GM12801 (cell line): ENCODE data around the gene TMPRSS6.

Experiments used
- TF ChIP-seq, protein P1 (sequence below): IDR thresholded peaks from one replicate; pipeline ENCODE4 v1.5.1; 2011; ENCODE audit warnings: control low read depth; ENCODE audit not compliant: insufficient read length; ENCODE audit errors: extremely low read depth

Gene TMPRSS6

DNA sequence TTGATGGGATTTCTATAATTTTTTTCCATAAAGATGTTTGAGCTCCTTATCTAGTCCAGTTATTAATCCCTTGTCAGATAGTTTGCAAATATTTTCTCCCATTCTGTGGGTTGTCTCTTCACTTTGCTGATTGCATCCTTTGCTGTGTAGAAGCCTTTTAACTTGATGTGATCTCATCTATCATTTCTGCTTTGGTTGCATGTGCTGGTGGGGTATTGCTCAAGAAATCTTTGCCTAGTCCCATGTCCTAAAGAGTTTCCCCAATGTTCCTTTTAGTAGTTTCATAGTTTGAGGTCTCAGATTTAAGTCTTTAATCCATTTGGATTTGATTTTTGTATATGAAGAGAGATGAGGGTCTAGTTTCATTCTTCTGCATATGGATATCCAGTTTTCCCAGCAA lies 41.9 kb upstream of the TMPRSS6 start:
- TF ChIP-seq, protein P1, sequence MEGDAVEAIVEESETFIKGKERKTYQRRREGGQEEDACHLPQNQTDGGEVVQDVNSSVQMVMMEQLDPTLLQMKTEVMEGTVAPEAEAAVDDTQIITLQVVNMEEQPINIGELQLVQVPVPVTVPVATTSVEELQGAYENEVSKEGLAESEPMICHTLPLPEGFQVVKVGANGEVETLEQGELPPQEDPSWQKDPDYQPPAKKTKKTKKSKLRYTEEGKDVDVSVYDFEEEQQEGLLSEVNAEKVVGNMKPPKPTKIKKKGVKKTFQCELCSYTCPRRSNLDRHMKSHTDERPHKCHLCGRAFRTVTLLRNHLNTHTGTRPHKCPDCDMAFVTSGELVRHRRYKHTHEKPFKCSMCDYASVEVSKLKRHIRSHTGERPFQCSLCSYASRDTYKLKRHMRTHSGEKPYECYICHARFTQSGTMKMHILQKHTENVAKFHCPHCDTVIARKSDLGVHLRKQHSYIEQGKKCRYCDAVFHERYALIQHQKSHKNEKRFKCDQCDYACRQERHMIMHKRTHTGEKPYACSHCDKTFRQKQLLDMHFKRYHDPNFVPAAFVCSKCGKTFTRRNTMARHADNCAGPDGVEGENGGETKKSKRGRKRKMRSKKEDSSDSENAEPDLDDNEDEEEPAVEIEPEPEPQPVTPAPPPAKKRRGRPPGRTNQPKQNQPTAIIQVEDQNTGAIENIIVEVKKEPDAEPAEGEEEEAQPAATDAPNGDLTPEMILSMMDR, result no peak

DNA sequence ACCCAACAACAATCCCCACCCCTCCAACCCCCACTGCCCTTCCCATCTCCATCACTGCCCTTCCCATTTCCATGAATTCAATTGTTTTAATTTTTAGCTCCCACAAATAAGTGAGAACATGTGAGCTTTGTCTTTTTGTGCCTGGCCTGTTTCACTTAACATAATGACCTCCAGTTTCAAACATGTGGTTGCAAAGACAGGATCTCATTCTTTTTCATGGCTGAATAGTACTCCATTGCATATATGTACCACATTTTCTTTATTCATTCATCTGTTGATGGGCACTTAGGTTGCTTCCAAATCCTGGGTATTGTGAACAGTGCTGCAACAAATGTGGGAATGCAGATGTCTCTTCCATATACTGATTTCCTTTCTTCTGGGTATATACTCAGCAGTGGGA lies 41.2 kb upstream of the TMPRSS6 start:
- TF ChIP-seq, protein P1, result no peak

DNA sequence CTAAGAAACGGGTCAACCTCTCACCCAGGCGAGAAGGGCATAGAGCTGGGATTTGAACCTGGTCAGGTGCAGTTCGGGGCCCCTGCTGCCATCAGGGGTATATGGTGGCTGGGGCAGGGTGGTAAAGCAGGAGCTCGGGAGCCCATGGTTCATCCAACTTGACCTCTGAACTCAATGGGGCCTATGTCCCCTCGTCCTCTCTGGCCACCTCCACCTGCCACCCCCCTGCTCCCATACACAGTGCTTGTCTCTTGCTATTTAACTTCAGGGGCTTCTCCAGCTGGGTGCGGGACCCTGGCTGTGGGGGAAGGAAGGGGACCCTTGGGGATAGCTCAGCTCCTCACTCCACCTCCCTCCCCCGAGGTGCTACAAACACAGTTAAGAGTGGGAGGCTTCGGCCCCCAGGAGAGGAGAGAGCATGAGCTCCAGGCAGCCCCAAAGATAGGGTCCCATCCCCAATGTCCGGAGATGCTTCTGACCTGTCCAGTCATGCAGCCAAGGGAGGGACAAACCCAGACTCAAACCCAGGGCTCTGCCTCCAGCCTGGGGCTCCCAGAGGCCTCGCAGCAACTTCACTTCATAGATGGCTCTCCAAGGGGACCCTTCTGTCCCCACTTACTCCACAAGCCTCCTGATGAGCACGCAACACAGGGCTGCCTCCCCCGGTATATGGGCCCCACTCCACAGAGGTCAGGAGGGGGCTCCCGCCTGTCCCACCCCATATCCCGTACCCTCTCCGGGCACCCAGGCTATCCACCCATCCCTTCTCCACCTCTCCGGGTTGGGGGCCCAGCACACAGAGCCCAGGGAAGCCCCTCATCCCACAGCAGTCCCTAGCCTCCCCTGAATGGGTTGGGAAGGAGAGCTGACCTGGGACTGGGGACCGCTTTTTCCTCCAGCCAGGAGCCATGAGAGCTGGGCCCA lies 39.5 kb upstream of the TMPRSS6 start:
- TF ChIP-seq, protein P1, result no peak

DNA sequence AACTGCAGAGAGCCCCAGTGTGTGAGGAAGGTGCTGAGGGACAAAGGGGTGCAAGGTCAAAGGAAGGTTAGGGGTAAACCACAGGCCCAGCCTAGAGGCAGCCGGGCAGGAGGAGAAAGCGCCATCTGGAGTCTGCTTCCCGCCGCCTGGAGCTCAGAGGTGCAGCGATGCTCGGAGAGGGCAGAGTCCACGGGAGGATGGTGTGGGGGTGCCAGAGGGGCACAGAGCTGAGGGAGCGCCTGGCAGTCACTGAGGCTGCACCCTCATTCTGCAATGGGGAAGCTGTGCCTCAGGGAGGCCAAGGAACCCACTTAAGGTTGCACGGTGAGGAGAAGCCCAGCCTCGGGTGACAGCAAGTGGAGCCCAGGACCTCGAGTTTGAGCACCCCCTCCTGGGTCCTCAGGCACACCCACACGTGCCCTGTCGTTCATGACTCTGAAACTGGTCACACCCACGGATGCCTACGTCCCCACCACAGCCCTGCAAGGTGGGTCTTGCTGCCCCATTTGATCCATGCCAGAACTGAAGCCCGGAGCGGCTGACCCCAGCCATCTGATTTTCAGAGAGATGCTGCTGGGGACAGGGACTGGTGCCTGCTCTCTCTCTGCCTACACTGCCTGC lies 38.6 kb upstream of the TMPRSS6 start:
- TF ChIP-seq, protein P1, result no peak

DNA sequence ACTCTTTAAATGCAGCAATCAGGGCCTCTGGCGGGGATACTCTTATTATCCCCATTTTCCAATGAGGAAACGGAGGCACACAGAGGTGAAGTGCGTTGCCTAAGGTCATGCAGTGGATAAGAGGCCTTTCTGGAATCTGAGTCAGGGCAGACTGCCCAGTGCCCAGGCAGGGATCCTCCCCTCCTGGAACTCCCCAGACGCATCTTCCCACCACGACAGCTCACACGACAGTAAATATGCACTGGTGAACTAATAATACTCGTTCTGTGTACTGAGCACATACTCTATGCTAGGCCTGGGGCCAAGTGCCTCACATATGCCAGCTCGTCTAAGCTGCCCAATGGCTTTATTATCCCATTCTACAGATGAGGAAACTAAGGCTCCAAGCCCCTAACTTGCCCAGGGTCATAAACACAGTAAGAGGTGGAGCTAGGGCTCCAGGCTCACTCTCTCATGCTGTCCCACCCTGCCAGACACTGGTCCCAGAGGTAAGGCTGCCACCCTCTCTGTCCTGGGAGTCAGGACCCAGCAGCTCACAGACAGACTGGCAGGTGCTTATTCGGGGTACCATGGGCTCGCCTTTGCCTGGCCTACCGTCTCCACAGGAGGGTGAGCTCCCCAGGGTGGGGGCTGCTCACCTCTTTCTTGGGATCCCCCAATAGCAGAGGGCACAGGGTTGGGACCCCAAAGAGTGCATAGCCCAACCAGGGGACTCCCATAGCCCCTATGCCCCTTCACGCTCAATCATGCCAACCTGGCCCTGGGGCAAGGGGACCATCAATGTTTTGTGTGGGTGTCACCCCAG lies 37.9 kb upstream of the TMPRSS6 start:
- TF ChIP-seq, protein P1, result no peak

DNA sequence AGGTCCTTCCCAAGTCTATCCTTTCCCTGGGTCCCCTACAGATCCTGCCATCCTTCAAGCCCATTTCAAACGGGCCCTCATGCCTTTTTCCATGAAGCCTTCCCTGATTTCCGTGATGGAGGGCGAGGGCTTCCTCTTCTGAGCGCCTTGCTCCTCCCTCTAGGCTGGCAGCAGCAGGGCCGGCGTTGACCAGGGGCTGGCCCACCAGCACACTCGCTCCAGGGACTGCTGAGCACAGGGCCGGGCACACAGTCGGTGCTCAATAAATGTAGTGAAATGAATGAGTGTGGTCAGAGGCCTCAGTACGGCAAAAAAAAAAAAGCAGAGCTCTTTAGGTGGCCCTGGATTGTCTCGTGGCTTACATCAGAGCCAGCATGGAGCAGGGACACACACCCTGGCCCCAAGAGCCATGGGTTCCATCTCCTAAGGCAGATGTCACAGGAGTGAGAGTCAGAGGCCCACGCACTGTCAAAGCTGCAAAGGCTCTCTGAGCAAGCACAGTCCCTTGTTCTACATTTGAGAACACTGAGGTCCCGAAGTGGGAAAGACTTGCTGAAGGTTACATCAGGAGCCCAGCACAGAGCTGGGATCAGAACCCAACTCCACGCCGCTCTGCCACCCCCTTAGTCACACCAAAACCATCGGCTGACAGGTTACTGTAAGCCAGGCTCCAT lies 37.1 kb upstream of the TMPRSS6 start:
- TF ChIP-seq, protein P1, result no peak

DNA sequence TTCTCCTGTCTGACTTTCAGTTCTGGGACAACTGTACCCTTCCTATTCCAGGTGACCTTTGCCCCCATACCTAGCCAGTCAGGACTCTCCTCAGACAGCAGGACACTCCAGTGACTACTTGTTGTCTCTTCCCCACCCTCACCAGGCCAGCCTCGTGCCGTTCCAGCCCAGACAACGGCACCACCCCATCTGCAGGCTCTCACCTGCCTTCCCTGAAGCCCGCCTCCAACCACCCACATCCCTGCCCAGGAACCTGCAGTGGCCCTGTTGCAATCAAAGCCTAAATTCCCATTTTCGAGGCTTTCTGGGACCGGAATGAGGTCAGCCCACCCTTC lies 36.5 kb upstream of the TMPRSS6 start:
- TF ChIP-seq, protein P1, result no peak
